Measurements from ENCODE around the gene CSTF1.

Gene CSTF1

DNA sequence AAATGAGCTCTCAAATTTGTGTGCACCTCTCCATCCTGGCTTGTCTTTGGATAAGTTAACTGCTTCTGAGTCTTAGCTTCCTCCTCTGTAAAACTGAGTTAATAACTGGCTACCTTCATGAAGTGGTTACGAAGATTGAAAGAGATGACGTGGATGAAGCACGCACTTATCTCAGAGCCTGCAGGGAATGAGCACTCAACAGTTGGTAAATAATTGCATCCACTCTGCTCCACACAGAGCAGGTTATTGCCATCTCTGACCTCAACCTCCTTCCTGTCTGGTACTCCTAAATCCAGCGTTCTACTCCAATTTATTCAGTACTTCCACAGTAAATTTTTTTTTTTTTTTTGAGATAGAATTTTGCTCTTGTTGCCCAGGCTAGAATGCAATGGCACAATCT lies 7.3 kb upstream of the CSTF1 start:
- peaks cover 89% of the 10 kb centered on the region for H3K79me2 ChIP-seq (ENCODE audit: insufficient read depth, low read length)
- TF ChIP-seq, protein P1, sequence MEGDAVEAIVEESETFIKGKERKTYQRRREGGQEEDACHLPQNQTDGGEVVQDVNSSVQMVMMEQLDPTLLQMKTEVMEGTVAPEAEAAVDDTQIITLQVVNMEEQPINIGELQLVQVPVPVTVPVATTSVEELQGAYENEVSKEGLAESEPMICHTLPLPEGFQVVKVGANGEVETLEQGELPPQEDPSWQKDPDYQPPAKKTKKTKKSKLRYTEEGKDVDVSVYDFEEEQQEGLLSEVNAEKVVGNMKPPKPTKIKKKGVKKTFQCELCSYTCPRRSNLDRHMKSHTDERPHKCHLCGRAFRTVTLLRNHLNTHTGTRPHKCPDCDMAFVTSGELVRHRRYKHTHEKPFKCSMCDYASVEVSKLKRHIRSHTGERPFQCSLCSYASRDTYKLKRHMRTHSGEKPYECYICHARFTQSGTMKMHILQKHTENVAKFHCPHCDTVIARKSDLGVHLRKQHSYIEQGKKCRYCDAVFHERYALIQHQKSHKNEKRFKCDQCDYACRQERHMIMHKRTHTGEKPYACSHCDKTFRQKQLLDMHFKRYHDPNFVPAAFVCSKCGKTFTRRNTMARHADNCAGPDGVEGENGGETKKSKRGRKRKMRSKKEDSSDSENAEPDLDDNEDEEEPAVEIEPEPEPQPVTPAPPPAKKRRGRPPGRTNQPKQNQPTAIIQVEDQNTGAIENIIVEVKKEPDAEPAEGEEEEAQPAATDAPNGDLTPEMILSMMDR (IDR thresholded peaks at IDR 0.05; ENCODE audit: borderline replicate concordance, extremely low read depth, low read length, poor library complexity, severe bottlenecking), result no peak
- no peak for TF ChIP-seq EZH2 (IDR thresholded peaks at IDR 0.05; ENCODE audit: borderline replicate concordance, low read depth, low read length, severe bottlenecking)
- H3K4me2 ChIP-seq (ENCODE audit: insufficient read depth, low read length), result no peak overlapping the region
- H3K36me3 ChIP-seq (ENCODE audit: insufficient read depth, low read length), result peaks cover 96% of the 10 kb centered on the region
- H3K9ac ChIP-seq (ENCODE audit: low read depth, low read length), result no peak overlapping the region
- H3K27ac ChIP-seq (ENCODE audit: low read length), result no peak overlapping the region
- peaks cover 26% of the 10 kb centered on the region for H4K20me1 ChIP-seq (ENCODE audit: insufficient read depth, low read length)
- H3K27me3 ChIP-seq (ENCODE audit: insufficient read depth, low read length, poor library complexity), result no peaks in the 10 kb centered on the region
- ATAC-seq (ENCODE audit: insufficient read depth, low read depth) (no peak), DNase-seq (no peak)
- H3K4me3 ChIP-seq (ENCODE audit: low read depth in 1 of 2, low read length in 2 of 2), result no peak overlapping the region
- H3K9me3 ChIP-seq (ENCODE audit: insufficient read depth, low read length, severe bottlenecking), result no peaks in the 10 kb centered on the region
- H3K4me1 ChIP-seq (ENCODE audit: insufficient read depth, low read length), result peaks cover 37% of the 10 kb centered on the region
- no peak overlapping the region for H2AFZ ChIP-seq (ENCODE audit: low read depth, low read length)

DNA sequence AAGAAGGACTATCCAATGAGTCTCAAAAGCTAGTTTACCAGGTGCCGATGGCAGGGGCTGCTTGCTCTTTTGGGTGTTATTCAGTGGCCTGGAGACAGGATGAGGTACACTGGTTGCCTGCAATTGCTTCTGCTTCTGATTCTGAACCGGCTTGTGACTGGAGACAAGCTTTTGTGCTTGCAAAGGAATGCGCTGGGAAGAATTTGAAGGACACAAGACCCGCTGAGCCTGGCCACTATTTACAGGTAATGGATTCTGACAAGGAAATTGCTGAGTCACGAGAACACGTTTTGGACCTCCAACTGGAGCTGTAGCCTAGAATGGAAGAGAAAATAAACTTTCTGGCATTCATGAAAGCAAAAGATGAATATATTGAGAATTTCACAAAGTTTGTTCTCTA lies 6.2 kb upstream of the CSTF1 start:
- H3K4me2 ChIP-seq (ENCODE audit: insufficient read depth, low read length), result no peak overlapping the region
- peaks cover 91% of the 10 kb centered on the region for H3K36me3 ChIP-seq (ENCODE audit: insufficient read depth, low read length)
- H4K20me1 ChIP-seq (ENCODE audit: insufficient read depth, low read length), result peaks cover 23% of the 10 kb centered on the region
- H3K4me1 ChIP-seq (ENCODE audit: insufficient read depth, low read length), result peaks cover 48% of the 10 kb centered on the region
- DNase-seq, result no peak
- H3K27me3 ChIP-seq (ENCODE audit: insufficient read depth, low read length, poor library complexity), result no peaks in the 10 kb centered on the region
- H3K4me3 ChIP-seq (ENCODE audit: low read depth in 1 of 2, low read length in 2 of 2), result no peak overlapping the region
- no peak overlapping the region for H2AFZ ChIP-seq (ENCODE audit: low read depth, low read length)
- H3K9me3 ChIP-seq (ENCODE audit: insufficient read depth, low read length, severe bottlenecking), result no peaks in the 10 kb centered on the region
- TF ChIP-seq EZH2 (IDR thresholded peaks at IDR 0.05; ENCODE audit: borderline replicate concordance, low read depth, low read length, severe bottlenecking), result no peak
- TF ChIP-seq, protein P1 (IDR thresholded peaks at IDR 0.05; ENCODE audit: borderline replicate concordance, extremely low read depth, low read length, poor library complexity, severe bottlenecking), result no peak
- H3K27ac ChIP-seq (ENCODE audit: low read length), result no peak overlapping the region
- no peak for ATAC-seq (ENCODE audit: insufficient read depth, low read depth)
- H3K9ac ChIP-seq (ENCODE audit: low read depth, low read length), result no peak overlapping the region
- peaks cover 91% of the 10 kb centered on the region for H3K79me2 ChIP-seq (ENCODE audit: insufficient read depth, low read length)

- DNase-seq, result no peak
- no peak for ATAC-seq (ENCODE audit: insufficient read depth, low read depth)
- Histone ChIP-seq H3K9me3 (ENCODE audit: insufficient read depth, low read length, severe bottlenecking) (no peaks in the 10 kb centered on the region), H2AFZ (ENCODE audit: low read depth, low read length) (no peak overlapping the region), H3K79me2 (ENCODE audit: insufficient read depth, low read length) (peaks cover 90% of the 10 kb centered on the region), H3K9ac (ENCODE audit: low read depth, low read length) (no peak overlapping the region), H3K27me3 (ENCODE audit: insufficient read depth, low read length, poor library complexity) (no peaks in the 10 kb centered on the region), H3K27ac (ENCODE audit: low read length) (no peak overlapping the region), H3K4me2 (ENCODE audit: insufficient read depth, low read length) (peak overlapping the region; percentile 77; the same call in 1 of the 2 replicates), H4K20me1 (ENCODE audit: insufficient read depth, low read length) (peaks cover 12% of the 10 kb centered on the region; the same call in 1 of the 2 replicates), H3K4me1 (ENCODE audit: insufficient read depth, low read length) (peaks cover 48% of the 10 kb centered on the region), H3K36me3 (ENCODE audit: insufficient read depth, low read length) (peaks cover 65% of the 10 kb centered on the region), H3K4me3 (ENCODE audit: low read depth in 1 of 2, low read length in 2 of 2) (no peak overlapping the region)
- no peak for TF ChIP-seq EZH2 (IDR thresholded peaks at IDR 0.05; ENCODE audit: borderline replicate concordance, low read depth, low read length, severe bottlenecking)
- TF ChIP-seq, protein P1 (IDR thresholded peaks at IDR 0.05; ENCODE audit: borderline replicate concordance, extremely low read depth, low read length, poor library complexity, severe bottlenecking), result no peak
Observed at GRCh38 chr20:56388882-56389281, 3.6 kb upstream of the CSTF1 start.
